LHCN-M2 (cell line): ENCODE measurements around the gene HMGN4. TPM values are rescaled to one million over a fixed set of nuclear protein-coding genes. Genes with fewer than 3 reads are reported as not detected.

Experiments used
- DNase-seq: peaks from one replicate; pipeline ENCODE4 v3.0.0-alpha.2; 2012; ENCODE audit warnings: low read depth
- total RNA-seq: library from RNA; depleted of rRNA; stranded (reverse); fragments of >200 nt; gene quantifications from 2 replicates; pipeline ENCODE4 v1.2.3, GENCODE V29; 2014; rRNA removed

The HMGN4 gene
- total RNA-seq, 1 experiment from 2014 or later = 72.8 TPM

- no peak for DNase-seq
These were observed 39.5 kb downstream of the HMGN4 start for GRCh38 chr6:26577720-26578072.

GRCh38 chr6:26578279-26578678, 40.1 kb downstream of the HMGN4 start:
- no peak for DNase-seq

- DNase-seq = no peak
These were observed 40.6 kb downstream of the HMGN4 start for GRCh38 chr6:26578741-26579140.

- DNase-seq = no peak
These were observed 43.2 kb downstream of the HMGN4 start for GRCh38 chr6:26581164-26581915.

- no peak for DNase-seq
These were observed 50.8 kb downstream of the HMGN4 start for GRCh38 chr6:26588965-26589364.

GRCh38 chr6:26592649-26593048, 54.5 kb downstream of the HMGN4 start:
- no peak for DNase-seq

- no peak for DNase-seq
These were observed 55.3 kb downstream of the HMGN4 start for GRCh38 chr6:26593278-26594130.

- DNase-seq = no peak
These were observed 55.9 kb downstream of the HMGN4 start for GRCh38 chr6:26594131-26594498.

- peak; percentile 76 for DNase-seq
These were observed 56.8 kb downstream of the HMGN4 start for GRCh38 chr6:26594730-26595632.

GRCh38 chr6:26595669-26596269, 57.6 kb downstream of the HMGN4 start:
- peak; percentile 82 for DNase-seq

Other genes with a start within 250 kb of the HMGN4 start
- 14.4 and 29.7 TPM in 2 replicates for gene BTN3A2, start 173.2 kb upstream of the HMGN4 start, total RNA-seq
- 4.5 and 7.5 TPM in 2 replicates for gene BTN2A2, start 155.3 kb upstream of the HMGN4 start, total RNA-seq
- 6.7 and 10.8 TPM in 2 replicates for gene BTN3A1, start 136.1 kb upstream of the HMGN4 start, total RNA-seq
- 9.8 and 12.2 TPM in 2 replicates for gene BTN3A3, start 97.9 kb upstream of the HMGN4 start, total RNA-seq
- 21.3 and 22.9 TPM in 2 replicates for gene BTN2A1, start 80.4 kb upstream of the HMGN4 start, total RNA-seq
- not detected in 2 replicates for gene BTN1A1, start 38.1 kb upstream of the HMGN4 start, total RNA-seq
- gene ABT1, start 58.6 kb downstream of the HMGN4 start, total RNA-seq = 16.7 and 20.6 TPM in 2 replicates
- 18.0 and 18.1 TPM in 2 replicates for gene ZNF322, start 121.4 kb downstream of the HMGN4 start, total RNA-seq